K562 (cell line): ENCODE data around the gene ZNF521. TPM values are rescaled to one million over a fixed set of nuclear protein-coding genes. Genes with fewer than 3 reads are reported as not detected.

ENCODE experiments used
- ATAC-seq: fragments of 200-7000 bp; cut with Tn5 transposase; 3 replicates; pipeline ENCODE4 v1.9.1; 2020; ENCODE audit warnings: moderate library complexity
- BruUV-seq: library from RNA; stranded (reverse); fragments of 400-500 nt; replicated peaks from 2 replicates; lab custom pipeline; 2021; lab: Mats Ljungman, UMichigan
- CTCF ChIA-PET: fragments of 300-600 bp; formaldehyde crosslinking; extraction: SDS; loops from one replicate; lab custom pipeline; 2021; ENCODE audit warnings: low intra/inter-chr PET ratio; lab: Yijun Ruan, JAX
- POLR2A ChIA-PET: fragments of 300-600, 350-650 bp; sonication (Branson Sonifier 250); formaldehyde crosslinking; extraction: SDS; loops from one replicate; lab custom pipeline; 2021; ENCODE audit warnings: antibody characterized with exemption, inconsistent platforms; lab: Yijun Ruan, JAX
- DNase-seq, 4 experiments: peaks; one replicate each; pipeline versions ENCODE4 v3.0.0 to v3.0.0-alpha.2; 2011 to 2018; ENCODE audit warnings: low spot score in 3 of 4, mixed read lengths in 3 of 4; ENCODE audit errors: extremely low read depth in 1 of 4
- FAIRE-seq: peaks from 2 replicates; lab custom pipeline; 2011; peaks lifted over from hg19 to GRCh38; lab: Jason Lieb, UNC
- H2AFZ ChIP-seq: 2 replicates; pipeline ENCODE4 v1.6.0; 2011; ENCODE audit warnings: low read depth, low read length, control low read depth, inconsistent platforms
- H3K27ac ChIP-seq: fragments of 200-600 bp; 3 replicates; pipeline ENCODE4 v1.8.0; 2011; ENCODE audit warnings: low read depth, mild to moderate bottlenecking, control low read depth, inconsistent platforms, low read length, moderate library complexity, mixed read lengths; ENCODE audit errors: extremely low read depth
- H3K27me3 ChIP-seq, 2 experiments: fragments of 300-600 bp in 1 of 2; 2 replicates in 1 of 2; 3 replicates in 1 of 2; pipeline versions ENCODE4 v1.6.0 to v1.8.0; 2011; ENCODE audit warnings: inconsistent platforms in 2 of 2, low read length in 2 of 2, mild to moderate bottlenecking in 1 of 2, mixed read lengths in 1 of 2, moderate library complexity in 1 of 2; ENCODE audit not compliant: control insufficient read depth in 2 of 2, insufficient read depth in 2 of 2
- H3K36me3 ChIP-seq: fragments of 300-600 bp; 3 replicates; pipeline ENCODE4 v1.8.0; 2011; ENCODE audit warnings: mild to moderate bottlenecking, low read length, inconsistent platforms; ENCODE audit not compliant: control insufficient read depth, insufficient read depth
- H3K4me1 ChIP-seq, 2 experiments: fragments of 200-600 bp in 1 of 2; replicated peaks in 1 of 2; 2 replicates in 1 of 2; 3 replicates in 1 of 2; pipeline versions ENCODE4 v1.5.1 to v1.8.0; 2011; ENCODE audit warnings: inconsistent platforms in 2 of 2, low read length in 2 of 2, mild to moderate bottlenecking in 1 of 2, mixed read lengths in 1 of 2, moderate library complexity in 1 of 2; ENCODE audit not compliant: control insufficient read depth in 2 of 2, insufficient read depth in 2 of 2
- H3K4me2 ChIP-seq: 2 replicates; pipeline ENCODE4 v1.6.1; 2011; ENCODE audit warnings: low read length, control low read depth, inconsistent platforms, mixed read lengths; ENCODE audit not compliant: insufficient read depth
- H3K4me3 ChIP-seq: fragments of 200-600 bp; sonication (generic), shearing (Covaris generic); 2 replicates; pipeline ENCODE4 v1.5.1; 2016; ENCODE audit warnings: control low read depth, inconsistent platforms
- H3K79me2 ChIP-seq: fragments of 200-600 bp; 3 replicates; pipeline ENCODE4 v1.8.0; 2011; ENCODE audit warnings: low read length, inconsistent platforms; ENCODE audit not compliant: control insufficient read depth, insufficient read depth
- H3K9ac ChIP-seq, 2 experiments: 2 replicates each; pipeline versions ENCODE4 v1.6.0 to v1.6.1; 2011; ENCODE audit warnings: low read depth in 2 of 2, low read length in 2 of 2, control low read depth in 1 of 2, inconsistent platforms in 1 of 2, mild to moderate bottlenecking in 1 of 2, mixed read lengths in 1 of 2; ENCODE audit not compliant: insufficient read depth in 1 of 2
- H3K9me1 ChIP-seq: one replicate; pipeline ENCODE4 v1.6.0; 2011; ENCODE audit warnings: inconsistent platforms, mild to moderate bottlenecking, low read length, moderate library complexity; ENCODE audit not compliant: control insufficient read depth, insufficient read depth
- H3K9me3 ChIP-seq: replicated peaks from 2 replicates; pipeline ENCODE4 v1.5.1; 2011; ENCODE audit warnings: low read depth, low read length, inconsistent platforms; ENCODE audit not compliant: control insufficient read depth, insufficient read depth
- H4K20me1 ChIP-seq: replicated peaks from 2 replicates; pipeline ENCODE4 v1.6.1; 2011; ENCODE audit warnings: low read length, inconsistent platforms, mixed read lengths; ENCODE audit not compliant: control insufficient read depth, insufficient read depth
- ARID2 ChIP-seq: fragments of 450-650 bp; IDR thresholded peaks from 2 replicates; pipeline ENCODE4 v1.6.1; 2017; ENCODE audit warnings: antibody characterized with exemption, mild to moderate bottlenecking
- BRD4 ChIP-seq: fragments of 200-600 bp; sonication (generic); IDR thresholded peaks from 2 replicates; pipeline ENCODE4 v1.6.1; 2017; ENCODE audit warnings: inconsistent platforms
- EHMT2 ChIP-seq: fragments of 450-650 bp; IDR thresholded peaks from 2 replicates; pipeline ENCODE4 v1.6.1; 2018; ENCODE audit warnings: antibody characterized with exemption
- ELK3 ChIP-seq: fragments of 450-650 bp; formaldehyde crosslinking; IDR thresholded peaks from 2 replicates; pipeline ENCODE4 v1.4.0; 2020; ENCODE audit warnings: mild to moderate bottlenecking
- ESRRB ChIP-seq: fragments of 250-450 bp; sonication (Bioruptor Pico); IDR thresholded peaks from 2 replicates; pipeline ENCODE4 v1.5.0; 2020; ENCODE audit warnings: mild to moderate bottlenecking, moderate library complexity, borderline replicate concordance
- EZH2 ChIP-seq: IDR thresholded peaks from 2 replicates; pipeline ENCODE4 v1.6.1; 2012; ENCODE audit warnings: low read depth, mild to moderate bottlenecking, inconsistent platforms, low read length, borderline replicate concordance
- FIP1L1 ChIP-seq: fragments of 200-400 bp; formaldehyde crosslinking; IDR thresholded peaks from 2 replicates; pipeline ENCODE4 v1.6.1; 2018; ENCODE audit warnings: mild to moderate bottlenecking, low read depth, low read length; ENCODE audit not compliant: poor library complexity, severe bottlenecking
- GABPB1 ChIP-seq: sonication (generic); formaldehyde crosslinking; IDR thresholded peaks from 2 replicates; pipeline ENCODE4 v1.8.0; 2022; ENCODE audit warnings: mild to moderate bottlenecking, missing genetic modification reagents
- HDGF ChIP-seq: fragments of 450-650 bp; IDR thresholded peaks from 2 replicates; pipeline ENCODE4 v1.6.1; 2016
- HMBOX1 ChIP-seq: sonication (generic); IDR thresholded peaks from 2 replicates; pipeline ENCODE4 v1.6.1; 2016
- JUN ChIP-seq, 2 experiments: sonication (generic) in 1 of 2; formaldehyde crosslinking in 1 of 2; IDR thresholded peaks; 2 replicates each; pipeline versions ENCODE4 v1.6.1 to v1.8.0; 2012 to 2022; ENCODE audit warnings: borderline replicate concordance in 2 of 2, mild to moderate bottlenecking in 2 of 2, improper control_type of control experiment in 1 of 2, low read depth in 1 of 2, low read length in 1 of 2, missing genetic modification reagents in 1 of 2
- MEIS2 ChIP-seq: fragments of 450-650 bp; IDR thresholded peaks from 2 replicates; pipeline ENCODE4 v1.6.1; 2014; ENCODE audit warnings: mild to moderate bottlenecking; ENCODE audit not compliant: partially characterized antibody
- NCOA2 ChIP-seq, 2 experiments: fragments of 450-650 bp; IDR thresholded peaks; 2 replicates each; pipeline ENCODE4 v1.6.1; 2018; ENCODE audit warnings: mild to moderate bottlenecking in 2 of 2, moderate library complexity in 1 of 2; ENCODE audit not compliant: partially characterized antibody in 2 of 2
- POLR2B ChIP-seq: fragments of 450-650 bp; IDR thresholded peaks from 2 replicates; pipeline ENCODE4 v1.6.1; 2018; ENCODE audit warnings: low read depth; ENCODE audit not compliant: partially characterized antibody
- STAG1 ChIP-seq: sonication (generic); formaldehyde crosslinking; IDR thresholded peaks from 2 replicates; pipeline ENCODE4 v1.5.0; 2020; ENCODE audit warnings: missing genetic modification reagents, borderline replicate concordance
- ZBTB8A ChIP-seq: fragments of 450-650 bp; IDR thresholded peaks from 2 replicates; pipeline ENCODE4 v1.6.1; 2018; ENCODE audit warnings: mild to moderate bottlenecking, moderate library complexity; ENCODE audit not compliant: partially characterized antibody
- ZNF445 ChIP-seq: fragments of 250-450 bp; sonication (Bioruptor Pico); IDR thresholded peaks from 2 replicates; pipeline ENCODE4 v1.4.0; 2020; ENCODE audit warnings: low read depth, mild to moderate bottlenecking, moderate library complexity
- ZNF583 ChIP-seq: fragments of 250-450 bp; sonication (Bioruptor Pico); IDR thresholded peaks from 2 replicates; pipeline ENCODE4 v1.4.0; 2020
- ZNF699 ChIP-seq: fragments of 250-450 bp; sonication (Bioruptor Pico); IDR thresholded peaks from 2 replicates; pipeline ENCODE4 v1.8.0; 2021; ENCODE audit warnings: mild to moderate bottlenecking, moderate library complexity; ENCODE audit not compliant: insufficient replicate concordance
- ZNF75A ChIP-seq: fragments of 450-650 bp; formaldehyde crosslinking; IDR thresholded peaks from 2 replicates; pipeline ENCODE4 v1.4.0; 2020; ENCODE audit warnings: mild to moderate bottlenecking
- WGBS: fragments of 100-300 bp; shearing (Covaris generic); methylation state at CpG from one replicate; pipeline ENCODE4 v1.1.6; 2016; ENCODE audit warnings: low coverage, mixed read lengths; ENCODE audit not compliant: insufficient coverage; ENCODE audit errors: missing lambda C conversion rate; 5-methylcytosine and 5-hydroxymethylcytosine counted together
- in situ Hi-C: fragments of 300-500 bp; cut with MboI; formaldehyde crosslinking; loops from 4 replicates; pipeline ENCODE4 v1.15.0; 2018; ENCODE audit warnings: inconsistent platforms, mixed read lengths
- intact Hi-C: fragments of 100-400 bp; cut with micrococcal nuclease; formaldehyde crosslinking; loops from 2 replicates; pipeline ENCODE4 v1.14.2; 2022
- polyA plus RNA-seq, 8 experiments: library from polyadenylated mRNA; depleted of rRNA in 4 of 8; stranded (reverse) in 5 of 8; unstranded in 3 of 8; fragments of >200 nt; fragmentation: Nextera tagmentation in 2 of 8; fragmentation: Illumina TruSeq in 1 of 8; extraction: Ambion mirVana in 2 of 8; extraction: Trizol in 1 of 8; gene quantifications; 2 replicates each; pipeline versions ENCODE4 v1.2.1 to v1.2.3, GENCODE V29; 2011 to 2014; ENCODE audit warnings: inconsistent platforms in 1 of 8, missing spikeins in 1 of 8
- total RNA-seq, 7 experiments: library from RNA; depleted of rRNA in 6 of 7; stranded (reverse); fragments of >200 nt in 6 of 7; fragmentation: Illumina TruSeq in 2 of 7; extraction: Trizol in 2 of 7; gene quantifications; 2 replicates each; pipeline versions ENCODE4 v1.2.1 to v1.2.3, GENCODE V29; 2011 to 2021; ENCODE audit warnings: low replicate concordance in 1 of 7

The ZNF521 gene
- total and polyA plus RNA-seq, 9 of the 15 experiments (the other 6 are each of a cell fraction or from before 2014, with no cell fraction given), result 1.2 to 5.8 (median 1.6) TPM

- no peak for TF ChIP-seq ZNF445
- no peak for TF ChIP-seq JUN (IDR thresholded peaks at IDR 0.05; ENCODE audit: borderline replicate concordance, low read depth, low read length)
- TF ChIP-seq JUN (CRISPR knock-in tag; IDR thresholded peaks at IDR 0.05; ENCODE audit: borderline replicate concordance), result no peak
- no peak for TF ChIP-seq FIP1L1
- TF ChIP-seq ELK3 (CRISPR knock-in tag), result no peak
- no peak for TF ChIP-seq BRD4
- no peak for TF ChIP-seq HMBOX1
- TF ChIP-seq EZH2, result no peak
- TF ChIP-seq HDGF, result no peak
- TF ChIP-seq ZNF699, result no peak
- no peak for TF ChIP-seq ZBTB8A
- TF ChIP-seq EHMT2, result no peak
- no peak for TF ChIP-seq ARID2
- no peak for TF ChIP-seq ZNF75A (CRISPR knock-in tag)
- TF ChIP-seq POLR2B, result no peak
- no peak for TF ChIP-seq ESRRB (CRISPR knock-in tag)
- no peak for TF ChIP-seq MEIS2
- no peak for TF ChIP-seq STAG1 (CRISPR knock-in tag)
- TF ChIP-seq NCOA2 (IDR thresholded peaks at IDR 0.05; ENCODE audit: partially characterized antibody in 2 of 2), result no peak
- no peak for TF ChIP-seq GABPB1 (CRISPR knock-in tag)
- TF ChIP-seq ZNF583, result no peak
- intact Hi-C loops (no loop called here), in situ Hi-C loops (no loop called here)
- H3K4me3 ChIP-seq, result no peak overlapping the region
- WGBS, result 2% methylated on average over 3 of the region's 3 CpGs
- no peaks in the 10 kb centered on the region for H3K36me3 ChIP-seq
- H3K9me3 ChIP-seq, result no peaks in the 10 kb centered on the region
- no peak for ATAC-seq
- no peak overlapping the region for H3K27ac ChIP-seq
- no peak overlapping the region for H3K9ac ChIP-seq
- no peaks in the 10 kb centered on the region for H3K79me2 ChIP-seq
- CTCF ChIA-PET, result no interaction called here
- no TSS peak for BruUV-seq
- H3K4me2 ChIP-seq, result no peak overlapping the region
- no peak overlapping the region for H2AFZ ChIP-seq
- no peaks in the 10 kb centered on the region for H3K27me3 ChIP-seq
- FAIRE-seq, result no peak
- H4K20me1 ChIP-seq, result no peaks in the 10 kb centered on the region
- POLR2A ChIA-PET, result interaction anchor here (0.6 to 0.7 kb wide), 2 partner anchors 12 to 57 kb away, joined by 3 to 4 read pairs; no protein-coding TSS in a partner anchor
- no peak for DNase-seq
- no peaks in the 10 kb centered on the region for H3K9me1 ChIP-seq
- H3K4me1 ChIP-seq, result no peaks in the 10 kb centered on the region
Observed at GRCh38 chr18:25100418-25100817, 251.5 kb downstream of the ZNF521 start.
